ENCODE measurements around the gene CHRNA9. TPM values are rescaled to one million over a fixed set of nuclear protein-coding genes. Genes with fewer than 3 reads are reported as not detected.

CHRNA9 gene
- total RNA-seq, 6 experiments from 2014 or later, result not detected

- H3K27ac Mint-ChIP-seq, result peak overlapping the region; percentile 91
- no peaks in the 10 kb centered on the region for H3K9me3 Mint-ChIP-seq
- DNase-seq, result peak; percentile 90
- peak overlapping the region; percentile 69 for H3K4me3 Mint-ChIP-seq
- no peaks in the 10 kb centered on the region for H3K36me3 Mint-ChIP-seq (ENCODE audit: low read depth)
- peaks cover 3% of the 10 kb centered on the region; the same call in 1 of the 2 replicates for H3K27me3 Mint-ChIP-seq (ENCODE audit: insufficient read depth)
- no peak for TF ChIP-seq CTCF (IDR thresholded peaks at IDR 0.05)
- H3K4me1 Mint-ChIP-seq (ENCODE audit: low read depth), result peaks cover 65% of the 10 kb centered on the region
Measured at GRCh38 chr4:40321574-40322275, 13.4 kb upstream of the CHRNA9 start.

- Mint-ChIP-seq H3K4me3 (no peak overlapping the region), H3K9me3 (no peaks in the 10 kb centered on the region), H3K4me1 (ENCODE audit: low read depth) (peaks cover 55% of the 10 kb centered on the region), H3K36me3 (ENCODE audit: low read depth) (no peaks in the 10 kb centered on the region), H3K27ac (peak overlapping the region; percentile 91), H3K27me3 (ENCODE audit: insufficient read depth) (peaks cover 6% of the 10 kb centered on the region; the same call in 1 of the 2 replicates)
- DNase-seq, result peak; percentile 51
- no peak for TF ChIP-seq CTCF (IDR thresholded peaks at IDR 0.05)
Measured at GRCh38 chr4:40322811-40323210, 12.3 kb upstream of the CHRNA9 start.

- Mint-ChIP-seq H3K4me3 (no peak overlapping the region), H3K4me1 (ENCODE audit: low read depth) (peaks cover 47% of the 10 kb centered on the region), H3K27me3 (ENCODE audit: insufficient read depth) (peaks cover 6% of the 10 kb centered on the region; the same call in 1 of the 2 replicates), H3K9me3 (no peaks in the 10 kb centered on the region), H3K36me3 (ENCODE audit: low read depth) (no peaks in the 10 kb centered on the region), H3K27ac (no peak overlapping the region)
- no peak for TF ChIP-seq CTCF (IDR thresholded peaks at IDR 0.05)
- DNase-seq, result no peak
Measured at GRCh38 chr4:40323866-40324265, 11.3 kb upstream of the CHRNA9 start.

GRCh38 chr4:40325406-40326019, 9.6 kb upstream of the CHRNA9 start:
- Mint-ChIP-seq H3K27me3 (ENCODE audit: insufficient read depth) (peaks cover 6% of the 10 kb centered on the region; the same call in 1 of the 2 replicates), H3K27ac (no peak overlapping the region), H3K4me1 (ENCODE audit: low read depth) (peaks cover 38% of the 10 kb centered on the region), H3K36me3 (ENCODE audit: low read depth) (no peaks in the 10 kb centered on the region), H3K9me3 (no peaks in the 10 kb centered on the region), H3K4me3 (no peak overlapping the region)
- peak; percentile 93 for TF ChIP-seq CTCF (IDR thresholded peaks at IDR 0.05)
- peak; percentile 71 for DNase-seq

GRCh38 chr4:40327340-40327739, 7.8 kb upstream of the CHRNA9 start:
- Mint-ChIP-seq H3K36me3 (ENCODE audit: low read depth) (no peaks in the 10 kb centered on the region), H3K9me3 (no peaks in the 10 kb centered on the region), H3K27ac (no peak overlapping the region), H3K4me1 (ENCODE audit: low read depth) (peaks cover 20% of the 10 kb centered on the region), H3K4me3 (no peak overlapping the region), H3K27me3 (ENCODE audit: insufficient read depth) (peaks cover 3% of the 10 kb centered on the region; the same call in 1 of the 2 replicates)
- no peak for TF ChIP-seq CTCF (IDR thresholded peaks at IDR 0.05)
- no peak for DNase-seq

All from HFFc6 (cell line).